AG08396 (cell line): Measurements from ENCODE around the gene CTCFL.
"Not testable (repeated sequence)": the region's sequence is repeated elsewhere in the genome, so short reads cannot be mapped to it uniquely, and the experiment has no call there.

Source experiments
- DNase-seq: peaks from one replicate; pipeline ENCODE4 v3.0.0; 2012; ENCODE audit warnings: low spot score, mixed read lengths

Gene CTCFL

GRCh38 chr20:57480444-57481160, 44.3 kb downstream of the CTCFL start:
- DNase-seq = no peak

DNA sequence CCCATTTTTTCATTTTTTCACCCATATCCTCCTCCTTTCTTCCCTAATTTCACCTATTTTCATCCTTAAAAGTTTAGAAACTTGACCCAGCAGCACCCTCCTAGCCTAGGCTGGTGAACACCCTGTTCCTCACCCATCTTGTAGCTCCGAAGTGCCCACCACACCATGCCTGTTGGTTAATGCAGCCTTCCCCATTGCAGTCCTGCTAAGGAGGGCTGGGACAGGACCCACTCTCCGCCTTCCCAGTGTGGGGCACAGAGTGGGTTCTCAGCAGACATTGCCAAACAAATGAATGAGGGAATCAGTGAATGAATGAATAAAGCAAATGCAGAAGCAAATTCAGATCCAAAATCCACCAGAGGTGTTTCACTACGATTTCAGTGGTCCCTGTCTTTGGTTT, 45.7 kb downstream of the CTCFL start:
- no peak for DNase-seq

- DNase-seq = no peak
Observed at GRCh38 chr20:57478176-57478575, 46.8 kb downstream of the CTCFL start.

- DNase-seq = no peak
Observed at GRCh38 chr20:57476641-57477461, 48.1 kb downstream of the CTCFL start.

DNA sequence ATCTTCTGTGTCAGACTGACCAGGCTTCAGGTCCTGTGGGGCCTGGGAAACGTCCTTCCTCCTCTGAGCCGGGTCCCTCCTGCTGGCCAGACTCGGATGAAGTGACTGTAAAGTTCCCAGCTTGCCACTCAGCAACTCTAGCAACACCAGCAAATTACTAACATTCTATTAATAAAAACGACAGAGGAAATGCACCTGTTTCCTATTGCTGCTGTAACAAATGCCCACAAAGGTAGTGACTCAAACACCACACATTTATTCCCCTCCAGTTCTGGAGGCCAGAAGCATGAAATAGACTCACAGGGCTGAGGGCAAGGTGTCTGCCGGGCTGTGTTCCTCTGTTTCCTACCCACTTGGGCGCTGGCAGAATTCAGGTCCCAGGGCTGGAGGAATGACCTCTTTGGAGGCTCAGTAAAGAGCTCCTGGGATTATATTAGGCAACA, 48.8 kb downstream of the CTCFL start:
- DNase-seq = no peak

DNA sequence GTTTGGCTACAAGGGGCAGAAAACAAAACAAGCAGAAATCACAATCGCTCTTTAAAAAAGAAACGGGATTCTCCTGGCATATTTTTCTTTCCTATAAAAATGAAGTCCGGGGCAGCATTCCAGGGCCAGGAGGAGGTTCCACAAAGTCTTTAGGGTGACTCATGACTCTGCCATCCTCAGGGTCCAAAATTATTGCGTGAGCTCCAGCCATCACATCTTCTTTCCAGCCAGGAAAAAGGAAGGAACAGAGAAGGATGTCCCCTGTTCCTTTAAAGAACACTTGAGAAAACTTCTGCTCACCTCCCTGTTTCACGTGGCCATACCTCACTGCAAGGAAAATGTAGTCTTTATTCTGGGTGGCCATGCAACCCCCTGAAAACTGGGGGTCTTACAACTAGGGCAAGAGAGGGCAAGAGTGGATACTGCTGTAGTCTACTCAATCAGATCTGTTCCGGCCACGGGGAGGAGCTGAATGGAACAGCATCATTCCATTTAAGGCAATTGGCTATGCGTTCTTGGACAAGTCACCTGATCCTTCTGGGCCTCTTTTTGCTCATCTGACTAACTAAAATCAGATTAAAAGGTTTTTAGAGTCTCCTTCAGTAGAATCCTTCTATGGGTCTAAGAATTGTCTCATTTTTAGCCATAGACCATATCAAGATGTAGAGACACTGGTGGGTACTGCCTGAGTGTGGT, 49.4 kb downstream of the CTCFL start:
- no peak for DNase-seq

DNA sequence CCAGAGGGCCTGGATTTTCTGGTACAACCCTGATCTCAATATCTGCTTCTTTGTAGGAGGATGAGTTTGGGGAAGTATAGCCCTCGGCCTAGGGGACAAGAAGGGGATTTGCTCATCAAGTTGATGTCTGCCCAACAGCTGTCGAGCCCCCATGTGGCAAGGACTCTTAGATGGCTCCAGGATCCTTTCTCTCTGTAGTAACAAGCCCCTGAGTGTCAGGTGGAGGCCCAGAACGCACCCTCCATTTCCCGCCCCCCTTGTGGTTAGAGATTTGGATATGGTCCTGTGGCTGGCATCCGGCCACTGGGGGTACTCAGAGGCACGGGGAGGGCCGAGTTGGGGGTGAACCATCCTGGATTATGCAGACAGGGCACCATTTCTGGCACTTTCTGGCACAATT, 50.1 kb downstream of the CTCFL start:
- no peak for DNase-seq

- DNase-seq = no peak
Observed at GRCh38 chr20:57474205-57474604, 50.7 kb downstream of the CTCFL start.

- DNase-seq = no peak
Observed at GRCh38 chr20:57473246-57474048, 51.5 kb downstream of the CTCFL start.

DNA sequence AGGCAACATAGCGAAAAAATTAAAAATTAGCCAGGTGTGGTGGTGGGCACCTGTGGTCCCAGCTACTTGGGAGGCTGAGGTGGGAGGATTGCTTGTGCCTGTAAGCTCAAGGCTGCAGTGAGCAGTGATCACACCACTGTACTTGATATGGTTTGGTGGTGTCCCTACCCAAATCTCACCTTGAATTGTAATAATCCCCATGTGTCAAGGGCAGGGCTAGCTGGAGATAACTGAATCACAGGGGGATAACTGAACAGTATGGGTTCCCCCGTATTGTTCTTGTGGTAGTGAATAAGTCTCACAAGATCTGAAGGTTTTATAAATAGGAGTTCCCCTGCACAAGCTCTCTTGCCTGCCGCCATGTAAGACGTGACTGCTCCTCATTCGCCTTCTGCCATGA, 52.5 kb downstream of the CTCFL start:
- DNase-seq = not testable (repeated sequence)

DNA sequence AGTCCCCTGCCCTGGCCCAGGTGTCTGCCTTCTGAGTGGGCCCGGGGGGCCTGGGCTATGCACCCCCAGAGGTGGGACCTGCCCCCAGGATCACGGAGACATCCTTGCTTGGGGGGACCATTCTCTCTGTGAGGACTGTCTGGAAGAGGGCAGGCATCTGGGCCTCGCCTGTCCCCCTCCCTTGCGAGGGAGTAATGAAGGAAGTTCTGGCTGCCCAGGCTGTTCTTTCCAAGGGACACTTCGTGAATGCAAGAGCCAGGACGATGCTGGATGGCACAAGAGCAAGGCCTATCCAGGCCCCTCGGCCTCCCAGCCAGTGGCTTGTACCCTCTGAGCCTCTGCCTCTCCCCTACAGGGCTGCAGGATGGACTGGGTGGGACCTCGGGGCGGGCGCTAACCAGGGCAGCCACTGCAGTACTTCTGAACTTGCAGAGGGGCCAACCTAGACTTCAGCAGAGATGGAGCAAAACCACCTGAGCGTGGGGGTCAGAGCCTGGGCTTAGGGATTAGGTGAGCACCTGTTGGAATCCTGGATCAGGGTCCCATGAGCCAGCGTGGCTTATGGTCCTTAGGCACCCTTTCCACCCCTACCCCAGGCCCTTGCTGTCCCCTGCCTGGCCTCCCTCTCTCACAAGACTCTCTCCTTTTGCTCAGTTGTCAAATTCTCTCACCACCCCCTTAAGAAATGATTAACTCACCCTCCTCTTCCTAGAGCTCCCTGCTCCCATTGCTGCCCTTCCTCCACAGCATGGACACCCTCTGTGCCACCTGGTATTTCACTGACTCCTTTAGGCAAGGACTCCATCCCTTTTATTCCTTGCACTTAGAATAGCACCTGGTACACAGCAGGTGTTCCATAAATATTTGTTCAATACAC, 53.2 kb downstream of the CTCFL start:
- no peak for DNase-seq

DNA sequence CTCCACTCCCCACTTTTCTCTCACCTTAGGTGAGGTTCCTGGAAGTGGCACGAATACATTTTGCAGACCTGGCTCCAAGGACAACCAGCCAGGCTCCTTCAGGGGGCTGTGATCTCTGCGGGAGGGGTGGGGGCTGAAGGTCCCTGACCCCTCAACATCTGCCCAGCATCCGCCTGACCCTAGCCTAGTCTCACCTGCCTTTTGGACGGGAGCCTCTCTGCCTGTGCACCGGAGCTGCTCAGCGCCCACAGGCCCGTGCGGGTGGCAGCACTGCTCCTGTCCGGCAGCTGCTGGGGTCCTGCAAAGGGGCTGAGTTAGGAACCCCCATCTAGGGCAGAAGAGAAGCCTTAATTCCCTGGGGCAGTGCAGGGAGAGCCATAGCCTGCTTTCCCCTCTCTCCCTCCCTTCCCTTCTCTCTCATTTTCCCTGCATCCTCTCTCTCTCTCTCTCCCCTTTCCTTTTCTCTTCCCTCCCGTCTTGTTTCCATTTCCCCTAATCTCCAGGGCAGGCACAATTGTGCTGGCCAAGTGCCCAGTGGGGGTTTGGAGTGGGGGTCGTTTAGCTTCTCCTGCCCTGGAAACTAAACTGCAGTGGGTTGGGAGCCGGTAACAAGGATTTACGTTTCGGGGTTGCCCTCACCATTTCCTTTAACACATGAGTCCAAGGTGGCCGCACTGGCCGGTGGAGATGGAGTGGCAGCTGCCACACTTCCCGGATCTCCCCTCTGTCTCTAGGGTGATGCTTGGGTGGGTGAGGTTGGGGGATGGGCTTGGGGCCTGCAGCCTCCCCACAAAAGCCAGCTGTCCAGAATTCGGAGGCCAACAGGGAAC, 54.1 kb downstream of the CTCFL start:
- DNase-seq = no peak

- no peak for DNase-seq
Observed at GRCh38 chr20:57470212-57470522, 54.8 kb downstream of the CTCFL start.

DNA sequence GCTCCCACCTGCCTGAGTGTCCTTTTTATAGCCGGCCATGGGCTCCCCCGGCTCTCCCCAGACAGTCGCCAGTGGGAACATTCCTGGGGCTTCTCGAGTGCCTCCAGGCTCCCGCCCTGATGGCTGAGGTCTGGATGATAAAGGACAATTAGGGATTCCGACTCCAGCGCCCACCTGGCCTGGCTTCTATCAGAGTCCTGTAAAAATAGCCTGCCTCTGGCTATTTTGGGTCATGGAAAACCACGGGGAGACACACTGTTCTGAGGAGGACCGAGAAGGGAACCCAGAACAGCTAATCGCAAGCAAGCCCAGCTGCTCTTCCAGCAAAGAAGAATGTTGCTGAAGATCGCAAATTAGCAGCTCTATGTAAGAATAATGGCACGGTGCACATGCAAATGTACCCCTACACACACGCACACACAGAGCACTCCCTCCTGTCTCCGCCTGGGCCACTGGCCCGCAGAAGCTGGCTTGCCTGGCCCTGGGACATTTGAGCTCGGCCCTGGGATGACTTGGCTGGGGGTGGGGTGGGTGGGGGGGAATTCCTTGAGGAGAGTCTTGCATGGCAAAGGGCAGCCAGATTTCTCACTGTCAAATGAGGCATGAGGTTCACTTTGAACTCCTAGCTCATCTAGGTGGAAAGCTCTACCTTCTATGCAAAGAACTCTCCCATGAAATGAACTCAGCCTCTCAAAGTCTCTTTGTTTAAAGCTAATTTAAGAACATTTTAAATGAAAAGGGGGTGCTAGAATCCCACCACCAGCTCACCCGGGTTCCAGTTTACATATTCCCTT, 55.3 kb downstream of the CTCFL start:
- no peak for DNase-seq

- no peak for DNase-seq
Observed at GRCh38 chr20:57468523-57469417, 56.2 kb downstream of the CTCFL start.

DNA sequence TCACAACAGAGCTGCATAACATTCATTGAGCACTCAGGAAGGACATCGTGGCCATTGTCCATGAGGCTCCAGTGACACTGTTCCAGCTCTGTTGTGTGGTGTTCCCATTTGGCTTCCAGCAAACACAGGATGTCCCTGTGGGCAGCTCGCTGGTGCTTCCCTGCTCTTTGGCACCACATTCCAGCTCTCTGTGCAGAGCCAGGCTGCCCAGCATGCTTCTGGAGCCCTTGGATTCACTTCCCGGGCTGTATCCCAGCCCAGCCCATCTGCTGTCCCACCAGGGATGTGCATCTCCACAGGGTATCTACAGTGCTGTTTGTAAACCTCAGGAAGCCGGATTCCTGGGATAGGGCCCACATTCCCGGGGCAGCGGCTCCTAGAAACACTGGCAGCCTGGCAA, 57.2 kb downstream of the CTCFL start:
- no peak for DNase-seq

- no peak for DNase-seq
Observed at GRCh38 chr20:57465943-57466342, 59.0 kb downstream of the CTCFL start.

- no peak for DNase-seq
Observed at GRCh38 chr20:57465486-57465885, 59.5 kb downstream of the CTCFL start.
